Measurements from ENCODE around the gene MICAL2.

- TF ChIP-seq CTCF (IDR thresholded peaks at IDR 0.05; ENCODE audit: low read depth, low read length): no peak
- TF ChIP-seq EZH2phosphoT487 (IDR thresholded peaks at IDR 0.05; ENCODE audit: low read depth): no peak
Measured at GRCh38 chr11:12275818-12276217, 165.4 kb downstream of the MICAL2 start.
